Prostate gland (tissue), 2 donors: ENCODE results near the gene CTNND2.

ENCODE experiments used
- POLR2A ChIP-seq: fragments of 450-650 bp; IDR thresholded peaks from one replicate; pipeline ENCODE4 v1.6.1; 2016; ENCODE audit warnings: antibody characterized with exemption, mild to moderate bottlenecking
- POLR2AphosphoS5 ChIP-seq: sonication (generic); formaldehyde crosslinking; IDR thresholded peaks from one replicate; pipeline ENCODE4 v1.6.1; 2017; ENCODE audit warnings: antibody characterized with exemption
- TF ChIP-seq, protein P1 (sequence below), 4 experiments: fragments of 200-600 bp in 2 of 4; fragments of 450-650 bp in 2 of 4; sonication (generic) in 2 of 4; IDR thresholded peaks; 1 replicate in 3 of 4; 2 replicates in 1 of 4; pipeline ENCODE4 v1.5.1; 2016 to 2019; ENCODE audit warnings: antibody characterized with exemption in 4 of 4, mild to moderate bottlenecking in 2 of 4, moderate library complexity in 2 of 4

DNA sequence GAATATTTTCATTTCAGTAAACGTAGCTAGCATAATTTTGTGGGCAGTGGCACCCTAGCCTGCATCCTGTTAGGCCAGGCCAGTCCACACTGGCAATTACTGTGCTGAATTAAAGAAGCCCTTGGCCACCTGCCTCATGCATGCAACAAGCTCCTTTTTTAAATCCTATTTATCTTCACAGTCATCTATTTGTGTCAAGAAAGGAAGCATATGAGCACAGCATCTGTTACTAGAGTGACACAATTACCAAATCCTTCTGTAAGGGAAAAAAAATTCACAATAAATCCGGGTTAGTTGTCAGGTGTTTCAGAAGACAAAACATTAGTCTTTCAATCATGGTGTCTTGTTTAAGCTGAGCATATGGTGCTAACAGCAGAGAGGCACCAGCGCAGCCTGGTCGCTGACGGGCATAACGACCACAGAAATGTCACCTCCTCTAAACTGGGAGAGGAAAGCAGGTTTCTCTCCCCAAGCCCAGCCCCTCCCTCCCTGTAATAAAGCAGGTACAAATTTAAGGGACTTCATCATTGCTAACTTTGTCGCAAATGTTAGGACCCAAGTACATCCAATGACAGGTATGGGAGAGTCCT lies 520.6 kb downstream of the CTNND2 start:
- TF ChIP-seq, protein P1, sequence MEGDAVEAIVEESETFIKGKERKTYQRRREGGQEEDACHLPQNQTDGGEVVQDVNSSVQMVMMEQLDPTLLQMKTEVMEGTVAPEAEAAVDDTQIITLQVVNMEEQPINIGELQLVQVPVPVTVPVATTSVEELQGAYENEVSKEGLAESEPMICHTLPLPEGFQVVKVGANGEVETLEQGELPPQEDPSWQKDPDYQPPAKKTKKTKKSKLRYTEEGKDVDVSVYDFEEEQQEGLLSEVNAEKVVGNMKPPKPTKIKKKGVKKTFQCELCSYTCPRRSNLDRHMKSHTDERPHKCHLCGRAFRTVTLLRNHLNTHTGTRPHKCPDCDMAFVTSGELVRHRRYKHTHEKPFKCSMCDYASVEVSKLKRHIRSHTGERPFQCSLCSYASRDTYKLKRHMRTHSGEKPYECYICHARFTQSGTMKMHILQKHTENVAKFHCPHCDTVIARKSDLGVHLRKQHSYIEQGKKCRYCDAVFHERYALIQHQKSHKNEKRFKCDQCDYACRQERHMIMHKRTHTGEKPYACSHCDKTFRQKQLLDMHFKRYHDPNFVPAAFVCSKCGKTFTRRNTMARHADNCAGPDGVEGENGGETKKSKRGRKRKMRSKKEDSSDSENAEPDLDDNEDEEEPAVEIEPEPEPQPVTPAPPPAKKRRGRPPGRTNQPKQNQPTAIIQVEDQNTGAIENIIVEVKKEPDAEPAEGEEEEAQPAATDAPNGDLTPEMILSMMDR (IDR thresholded peaks at IDR 0.05): no peak
- no peak for TF ChIP-seq POLR2A
- TF ChIP-seq POLR2AphosphoS5: no peak
